K562 (cell line): Measurements from ENCODE around the gene HOXB8. TPM values are rescaled to one million over a fixed set of nuclear protein-coding genes. Genes with fewer than 3 reads are reported as not detected.

Experiments
- BHLHE40 ChIP-seq: IDR thresholded peaks from 2 replicates; pipeline ENCODE4 v1.6.1; 2011; ENCODE audit warnings: low read length, improper control_type of control experiment
- CREB3L1 ChIP-seq: fragments of 450-650 bp; IDR thresholded peaks from 2 replicates; pipeline ENCODE4 v1.6.1; 2014; ENCODE audit warnings: low read depth, mild to moderate bottlenecking, moderate library complexity, borderline replicate concordance
- DEAF1 ChIP-seq: fragments of 450-650 bp; formaldehyde crosslinking; IDR thresholded peaks from 2 replicates; pipeline ENCODE4 v1.4.0; 2020; ENCODE audit warnings: mild to moderate bottlenecking, moderate library complexity
- E2F4 ChIP-seq: sonication (generic); formaldehyde crosslinking; IDR thresholded peaks from 2 replicates; pipeline ENCODE4 v1.8.0; 2022; ENCODE audit warnings: mild to moderate bottlenecking, low read depth, missing genetic modification reagents
- FOSL1 ChIP-seq: fragments of 200-800 bp; sonication (Bioruptor generic); conservative IDR thresholded peaks from 2 replicates; pipeline ENCODE4 v1.6.1; 2016; ENCODE audit warnings: missing genetic modification characterization, missing compliant biosample characterization
- IFI16 ChIP-seq: fragments of 250-450 bp; sonication (Bioruptor Pico); IDR thresholded peaks from 2 replicates; pipeline ENCODE4 v2.1.2; 2022; ENCODE audit warnings: mild to moderate bottlenecking, inconsistent platforms
- IRF9 ChIP-seq: fragments of 450-650 bp; IDR thresholded peaks from 2 replicates; pipeline ENCODE4 v1.6.1; 2016; ENCODE audit warnings: missing biosample characterization, missing genetic modification characterization
- LCOR ChIP-seq: sonication (generic); formaldehyde crosslinking; IDR thresholded peaks from 2 replicates; pipeline ENCODE4 v1.8.0; 2022; ENCODE audit warnings: mild to moderate bottlenecking, missing genetic modification reagents
- MTA3 ChIP-seq: fragments of 450-650 bp; formaldehyde crosslinking; IDR thresholded peaks from 2 replicates; pipeline ENCODE4 v1.6.1; 2017; ENCODE audit warnings: mild to moderate bottlenecking, borderline replicate concordance
- MXI1 ChIP-seq: IDR thresholded peaks from 2 replicates; pipeline ENCODE4 v1.6.1; 2011; ENCODE audit warnings: low read depth, mild to moderate bottlenecking, improper control_type of control experiment, low read length
- NUFIP1 ChIP-seq: fragments of 450-650 bp; IDR thresholded peaks from 2 replicates; pipeline ENCODE4 v1.6.1; 2018; ENCODE audit not compliant: partially characterized antibody
- PBX2 ChIP-seq, 2 experiments: IDR thresholded peaks in 1 of 2; conservative IDR thresholded peaks in 1 of 2; 2 replicates each; pipeline ENCODE4 v1.6.1; 2016; ENCODE audit warnings: low read depth in 2 of 2, mild to moderate bottlenecking in 1 of 2, missing compliant biosample characterization in 1 of 2, missing genetic modification characterization in 1 of 2, moderate library complexity in 1 of 2
- RUNX1 ChIP-seq: sonication (generic); IDR thresholded peaks from 2 replicates; pipeline ENCODE4 v1.6.1; 2016; ENCODE audit warnings: antibody characterized with exemption, low read depth
- SETDB1 ChIP-seq: IDR thresholded peaks from one replicate; pipeline ENCODE4 v1.6.1; 2012; ENCODE audit warnings: low read length, control low read depth, inconsistent platforms
- TFAP4 ChIP-seq: sonication (generic); formaldehyde crosslinking; IDR thresholded peaks from 2 replicates; pipeline ENCODE4 v1.8.0; 2022; ENCODE audit warnings: missing genetic modification reagents, mild to moderate bottlenecking, moderate library complexity, borderline replicate concordance
- TSC22D4 ChIP-seq: fragments of 450-650 bp; IDR thresholded peaks from 2 replicates; pipeline ENCODE4 v1.6.1; 2016; ENCODE audit warnings: missing genetic modification characterization, missing biosample characterization, control low read depth
- ZNF12 ChIP-seq: sonication (generic); formaldehyde crosslinking; IDR thresholded peaks from 2 replicates; pipeline ENCODE4 v1.4.0; 2020; ENCODE audit warnings: mild to moderate bottlenecking, missing genetic modification reagents
- polyA plus RNA-seq, 8 experiments: library from polyadenylated mRNA; depleted of rRNA in 4 of 8; stranded (reverse) in 5 of 8; unstranded in 3 of 8; fragments of >200 nt; fragmentation: Nextera tagmentation in 2 of 8; fragmentation: Illumina TruSeq in 1 of 8; extraction: Ambion mirVana in 2 of 8; extraction: Trizol in 1 of 8; gene quantifications; 2 replicates each; pipeline versions ENCODE4 v1.2.1 to v1.2.3, GENCODE V29; 2011 to 2014; ENCODE audit warnings: inconsistent platforms in 1 of 8, missing spikeins in 1 of 8
- total RNA-seq, 7 experiments: library from RNA; depleted of rRNA in 6 of 7; stranded (reverse); fragments of >200 nt in 6 of 7; fragmentation: Illumina TruSeq in 2 of 7; extraction: Trizol in 2 of 7; gene quantifications; 2 replicates each; pipeline versions ENCODE4 v1.2.1 to v1.2.3, GENCODE V29; 2011 to 2021; ENCODE audit warnings: low replicate concordance in 1 of 7

HOXB8 gene
- total and polyA plus RNA-seq, 9 of the 15 experiments (the other 6 are each of a cell fraction or from before 2014, with no cell fraction given): 0.52 to 23.8 (median 3.6) TPM

GRCh38 chr17:48626245-48627117, 11.4 kb upstream of the HOXB8 start, which contains the start of gene HOXB9 (continued):
- TF ChIP-seq CREB3L1 (peak; percentile 95), MTA3 (peak; percentile 93), DEAF1 (no peak), LCOR (CRISPR knock-in tag) (no peak; the same call in 1 of the 2 replicates), IFI16 (CRISPR knock-in tag) (no peak), E2F4 (CRISPR knock-in tag) (no peak), IRF9 (tag) (peak; percentile 90), TFAP4 (CRISPR knock-in tag) (peak; percentile 96), BHLHE40 (peak; percentile 39), SETDB1 (no peak), MXI1 (no peak), TSC22D4 (tag) (no peak), PBX2 (CRISPR knock-in tag; IDR thresholded peaks at IDR 0.05; ENCODE audit: low read depth) (peak; percentile 89), PBX2 (tag; conservative IDR thresholded peaks at IDR 0.05; ENCODE audit: low read depth) (peak; percentile 99), RUNX1 (no peak), ZNF12 (CRISPR knock-in tag) (no peak), FOSL1 (tag) (peak; percentile 70), NUFIP1 (no peak)
